Aorta (tissue), 5 donors: Measurements from ENCODE around the gene ZNF138. TPM values are rescaled to one million over a fixed set of nuclear protein-coding genes. Genes with fewer than 3 reads are reported as not detected.
A peak's percentile ranks its signal among the peaks of the same experiment; 100 is the strongest.

Experiments
- ATAC-seq: fragments of 200-7000 bp; cut with Tn5 transposase; one replicate; pipeline ENCODE4 v1.9.1; 2022; ENCODE audit warnings: moderate library complexity; ENCODE audit not compliant: low FRiP score
- DNase-seq, 2 donors: peaks; one replicate each; pipeline ENCODE4 v3.0.0-alpha.2; 2020
- H3K27ac ChIP-seq, 2 donors: one replicate each; pipeline ENCODE4 v1.5.1; 2013; ENCODE audit warnings: low read length in 2 of 2, mild to moderate bottlenecking in 2 of 2, moderate library complexity in 2 of 2, control low read depth in 1 of 2, inconsistent platforms in 1 of 2, low read depth in 1 of 2
- H3K27me3 ChIP-seq, 2 donors: one replicate each; pipeline ENCODE4 v1.6.1; 2013; ENCODE audit warnings: control low read depth in 1 of 2, low read length in 1 of 2, mild to moderate bottlenecking in 1 of 2, moderate library complexity in 1 of 2; ENCODE audit not compliant: insufficient read depth in 2 of 2, control insufficient read depth in 1 of 2
- H3K36me3 ChIP-seq, 2 donors: one replicate each; pipeline ENCODE4 v1.6.1; 2013; ENCODE audit warnings: control low read depth in 1 of 2, low read length in 1 of 2, mild to moderate bottlenecking in 1 of 2; ENCODE audit not compliant: insufficient read depth in 2 of 2, control insufficient read depth in 1 of 2
- H3K4me1 ChIP-seq, 2 donors: one replicate each; pipeline ENCODE4 v1.6.1; 2013; ENCODE audit warnings: low read length in 2 of 2, control low read depth in 1 of 2, mild to moderate bottlenecking in 1 of 2, moderate library complexity in 1 of 2; ENCODE audit not compliant: insufficient read depth in 2 of 2, control insufficient read depth in 1 of 2
- H3K4me3 ChIP-seq, 2 donors: one replicate each; pipeline ENCODE4 v1.5.1; 2013; ENCODE audit warnings: low read length in 2 of 2, control low read depth in 1 of 2, mild to moderate bottlenecking in 1 of 2
- H3K9me3 ChIP-seq: one replicate; pipeline ENCODE4 v1.6.1; 2013; ENCODE audit warnings: mild to moderate bottlenecking, low read length; ENCODE audit not compliant: control insufficient read depth
- WGBS, 2 donors: extraction: QIAGEN DNeasy Blood & Tissue Kit; methylation state at CpG; one replicate each; pipeline ENCODE4 v1.1.7; 2013; 5-methylcytosine and 5-hydroxymethylcytosine counted together
- intact Hi-C, 2 donors: fragments of 100-400 bp; cut with DNase I; formaldehyde crosslinking; loops; one replicate each; pipeline versions ENCODE4 v1.14.2 to v1.15.0; 2022
- polyA plus RNA-seq, 2 donors: library from polyadenylated mRNA; stranded (reverse); fragments of 200-250 nt; gene quantifications; one replicate each; pipeline ENCODE4 v1.2.3, GENCODE V29; 2013
- total RNA-seq, 2 donors: library from RNA; stranded (reverse); fragmentation: NEBNext Ultra II Directional; extraction: Animal tissue kit (Norgen Biotek cat#: 25700); gene quantifications; one replicate each; pipeline ENCODE4 v1.2.1, GENCODE V29; 2021
- donor health status: healthy with polysubstance abuse.
- donor health status: Bipolar disorder and iron deficiency.
- donor health status: DM: no; HTN: no; CAD: no.
- donor health status: DM: no; HTN: no; CAD: no.
- donor health status: DM: yes; HTN: yes; CAD: no.

ZNF138 gene
- total and polyA plus RNA-seq, 4 donors, result 2.0 to 9.2 (median 4.9) TPM

- Histone ChIP-seq H3K27me3 (no peaks in the 10 kb centered on the region), H3K4me3 (no peak overlapping the region), H3K9me3 (no peaks in the 10 kb centered on the region), H3K4me1 (no peaks in the 10 kb centered on the region), H3K27ac (no peak overlapping the region), H3K36me3 (no peaks in the 10 kb centered on the region)
- WGBS, 2 donors, result 60 to 63% methylated on average over 25 to 26 of the region's 26 CpGs
- intact Hi-C loops, result no loop called here
- DNase-seq (peak in 1 of 2 donors; percentile 70), ATAC-seq (no peak)
These were observed 87.4 kb downstream of the ZNF138 start for GRCh38 chr7:64881461-64882287.

GRCh38 chr7:64882341-64883112 lies 88.3 kb downstream of the ZNF138 start:
- H3K36me3 ChIP-seq, result no peaks in the 10 kb centered on the region
- no peaks in the 10 kb centered on the region for H3K9me3 ChIP-seq
- H3K27me3 ChIP-seq, result no peaks in the 10 kb centered on the region
- H3K4me3 ChIP-seq, result peak overlapping the region; percentile 13 to 27
- ATAC-seq (peak; percentile 86), DNase-seq (peak; percentile 84 to 93)
- H3K4me1 ChIP-seq, result no peaks in the 10 kb centered on the region
- intact Hi-C loops, result no loop called here
- 4 to 5% methylated on average over 50 to 55 of the region's 55 CpGs for WGBS, 2 donors
- H3K27ac ChIP-seq, result no peak overlapping the region

Other genes with a start within 250 kb of the ZNF138 start
- 10 to 100 TPM; 23.5 to 35.9 TPM for gene ZNF680, start 231.4 kb upstream of the ZNF138 start, total RNA-seq
- gene ZNF680, start 231.4 kb upstream of the ZNF138 start, polyA plus RNA-seq, result 1 to 10 TPM; 2.8 to 7.7 TPM
- 1 to 10 TPM; 7.1 to 9.5 TPM for gene ZNF107, start 128.3 kb upstream of the ZNF138 start, total RNA-seq
- 1 to 10 TPM; 1.3 to 1.9 TPM for gene ZNF107, start 128.3 kb upstream of the ZNF138 start, polyA plus RNA-seq
- 10 to 100 TPM in 1 of 2 donors, 1 to 10 TPM in 1; 4.7 to 15.7 TPM for gene ZNF273, start 108.8 kb downstream of the ZNF138 start, total RNA-seq
- gene ZNF273, start 108.8 kb downstream of the ZNF138 start, polyA plus RNA-seq, result 1 to 10 TPM; 1.9 to 5.8 TPM
- gene ZNF117, start 196.6 kb downstream of the ZNF138 start, total RNA-seq, result 10 to 100 TPM; 15.3 to 28.0 TPM
- 1 to 10 TPM in 1 of 2 donors, under 1 TPM in 1; 0.50 to 6.1 TPM for gene ZNF117, start 196.6 kb downstream of the ZNF138 start, polyA plus RNA-seq
- 10 to 100 TPM; 22.0 to 31.3 TPM for gene ERV3-1, start 212.3 kb downstream of the ZNF138 start, total RNA-seq
- 1 to 10 TPM; 1.5 to 6.2 TPM for gene ERV3-1, start 212.3 kb downstream of the ZNF138 start, polyA plus RNA-seq